HG03064 (cell line): ENCODE results near the gene SIAH2.
"Not testable (repeated sequence)": the region's sequence is repeated elsewhere in the genome, so short reads cannot be mapped to it uniquely, and the experiment has no call there.

Experiments used
- ATAC-seq: cut with Tn5 transposase; IDR thresholded peaks from one replicate; pipeline ENCODE4 v1.9.1; 2021; ENCODE audit warnings: low read depth; ENCODE audit not compliant: unreplicated experiment

The SIAH2 gene

DNA sequence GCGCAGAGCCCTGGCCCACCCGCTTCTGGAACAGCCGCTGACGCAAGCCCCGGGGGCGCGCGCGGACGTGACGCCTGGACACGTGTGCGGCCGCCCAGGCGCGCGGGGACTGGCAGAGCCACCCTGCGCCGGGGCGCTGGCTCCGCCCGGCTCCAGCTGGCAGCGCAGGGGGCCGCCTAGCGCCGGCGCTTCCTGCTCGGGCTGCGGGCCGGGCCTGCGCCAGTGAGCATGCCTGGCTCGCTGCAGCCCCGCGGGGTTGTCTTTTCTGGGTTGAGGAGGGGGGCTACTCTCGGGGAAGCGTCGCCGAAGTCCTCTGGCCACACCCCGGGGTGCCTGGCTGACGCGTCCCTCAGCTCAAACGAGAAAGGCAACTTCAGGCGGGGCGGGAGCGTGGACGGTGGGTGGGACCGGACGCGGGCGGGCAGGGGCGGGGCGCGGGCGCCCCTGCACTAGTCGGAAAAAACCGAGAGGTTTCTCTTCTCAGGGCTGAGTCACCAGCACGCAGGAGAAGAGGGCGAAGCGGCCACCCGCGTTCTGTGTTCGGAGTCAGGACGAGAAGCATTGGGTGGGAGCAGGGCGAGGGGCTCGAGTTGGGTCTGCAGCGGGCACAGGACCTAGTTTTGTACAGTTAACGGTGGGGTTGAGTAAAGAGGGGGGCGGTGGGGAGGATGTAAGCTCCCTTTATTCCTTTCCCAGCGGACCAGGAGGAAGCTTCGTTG, at the start of gene SIAH2:
Gene SIAH2, minus strand, starts transcription at position 48 of the 719 bp plus-strand sequence. CDS start 320 bp downstream, outside the sequence.
- peak; percentile 54 for ATAC-seq

GRCh38 chr3:150811984-150812383, 49.0 kb upstream of the SIAH2 start:
- no peak for ATAC-seq

GRCh38 chr3:150810641-150811040, 47.7 kb upstream of the SIAH2 start:
- ATAC-seq = no peak

DNA sequence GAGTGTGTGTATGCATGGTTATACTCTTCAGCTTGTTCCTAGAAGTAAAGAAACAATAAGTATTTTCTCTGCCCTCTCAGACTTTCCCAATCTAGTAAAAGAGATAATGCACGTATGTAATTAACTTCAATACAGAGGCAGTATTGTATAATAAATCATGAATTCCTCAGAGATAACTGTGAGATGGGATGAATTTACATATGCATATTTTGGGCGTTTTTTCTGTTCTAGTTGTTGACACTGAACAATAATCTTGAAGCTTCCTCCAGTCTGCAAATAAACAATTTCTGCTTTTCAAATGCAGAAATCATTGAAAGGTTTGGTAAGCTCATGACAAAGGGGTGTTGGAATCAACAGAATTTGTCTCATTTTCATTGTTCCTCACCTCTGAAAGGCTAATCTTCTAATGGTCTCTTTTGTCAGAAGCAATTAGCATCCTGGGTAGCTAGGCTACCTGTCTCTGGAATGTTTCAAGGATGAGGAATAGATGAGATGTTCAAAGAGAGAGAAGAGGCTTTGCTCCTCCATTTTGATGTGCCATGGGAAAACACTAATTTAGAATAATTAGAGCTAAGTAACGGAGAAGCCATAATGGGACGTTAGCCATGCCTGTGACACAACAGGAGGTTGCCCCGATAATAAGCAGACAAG, 43.3 kb upstream of the SIAH2 start:
- no peak for ATAC-seq

DNA sequence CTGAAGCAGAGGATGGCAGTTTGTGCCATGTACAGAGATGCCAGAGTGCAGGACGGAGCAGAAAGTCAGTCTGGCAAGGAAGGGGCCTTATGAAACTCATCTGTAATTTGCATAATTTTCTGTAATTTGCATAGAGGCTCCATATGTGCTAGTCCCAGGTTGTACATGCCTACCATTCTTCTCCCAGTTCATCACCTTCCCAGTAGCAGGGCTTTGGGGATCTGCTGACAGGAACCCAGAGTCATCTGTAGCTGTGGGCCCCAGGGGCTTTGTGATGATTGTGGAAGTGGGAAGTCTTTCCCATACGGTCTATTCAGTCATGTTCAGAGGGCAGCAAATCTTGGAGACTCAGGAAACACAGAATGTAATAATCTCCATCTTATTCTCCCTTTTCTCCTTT, 42.4 kb upstream of the SIAH2 start:
- ATAC-seq = no peak

GRCh38 chr3:150803440-150803985, 40.5 kb upstream of the SIAH2 start:
- ATAC-seq = no peak

DNA sequence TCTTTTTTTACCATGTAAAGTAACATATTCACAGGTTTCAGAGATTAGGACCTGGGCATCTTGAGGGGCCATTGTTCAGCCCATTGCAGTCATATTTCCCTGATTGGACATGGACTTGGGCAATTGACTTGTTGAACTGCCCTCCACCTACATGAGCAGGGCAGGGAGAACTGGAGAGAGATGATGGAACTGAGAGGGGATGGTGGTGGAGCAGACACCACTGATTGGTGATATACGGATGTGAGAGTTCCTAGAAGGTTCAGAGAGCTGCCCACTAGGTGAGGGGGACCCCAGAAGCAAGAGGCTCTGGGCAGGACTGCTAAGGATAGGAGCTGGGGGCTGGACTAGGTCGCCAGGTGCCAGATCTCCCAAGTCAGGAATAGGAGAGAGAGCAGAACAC, 37.8 kb upstream of the SIAH2 start:
- no peak for ATAC-seq

- ATAC-seq = no peak
Observed at GRCh38 chr3:150798122-150798618, 35.2 kb upstream of the SIAH2 start.

DNA sequence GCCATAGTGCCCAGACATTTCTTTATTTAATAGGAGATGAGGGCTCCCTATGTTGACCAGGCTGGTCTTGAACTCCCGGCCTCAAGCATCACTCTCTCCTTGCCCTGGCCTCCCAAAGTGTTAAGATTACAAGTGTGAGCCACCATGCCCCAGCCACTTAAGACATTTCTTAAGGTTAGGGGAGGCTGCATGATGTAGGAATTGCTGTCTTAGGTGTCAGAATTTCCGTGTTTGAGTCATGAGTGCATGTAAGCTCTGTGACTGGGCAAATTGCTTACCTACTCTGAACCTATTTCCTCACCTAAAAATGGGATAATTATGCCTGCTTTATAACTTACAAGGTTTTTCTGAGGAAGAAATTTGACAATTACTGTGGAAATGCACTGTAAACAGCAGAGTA, 34.2 kb upstream of the SIAH2 start:
- ATAC-seq = no peak

DNA sequence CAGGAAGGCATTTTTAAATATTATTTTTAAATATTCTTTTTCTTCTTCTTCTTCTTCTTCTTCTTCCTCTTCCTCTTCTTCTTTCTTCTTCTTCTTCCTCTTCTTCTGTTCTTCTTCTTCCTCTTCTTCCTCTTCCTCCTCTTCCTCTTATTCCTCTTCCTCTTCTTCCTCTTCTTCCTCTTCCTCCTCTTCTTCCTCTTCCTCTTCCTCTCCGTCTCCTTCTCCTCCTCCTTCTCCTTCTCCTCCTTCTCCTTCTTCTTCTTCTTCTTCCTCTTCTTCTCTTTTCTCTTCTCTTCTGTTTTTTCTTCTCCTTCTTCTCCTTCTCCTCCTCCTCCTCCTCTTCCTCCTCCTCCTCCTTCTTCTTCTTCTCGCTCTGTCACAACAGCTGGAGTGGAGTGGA, 33.6 kb upstream of the SIAH2 start:
- ATAC-seq = not testable (repeated sequence)

DNA sequence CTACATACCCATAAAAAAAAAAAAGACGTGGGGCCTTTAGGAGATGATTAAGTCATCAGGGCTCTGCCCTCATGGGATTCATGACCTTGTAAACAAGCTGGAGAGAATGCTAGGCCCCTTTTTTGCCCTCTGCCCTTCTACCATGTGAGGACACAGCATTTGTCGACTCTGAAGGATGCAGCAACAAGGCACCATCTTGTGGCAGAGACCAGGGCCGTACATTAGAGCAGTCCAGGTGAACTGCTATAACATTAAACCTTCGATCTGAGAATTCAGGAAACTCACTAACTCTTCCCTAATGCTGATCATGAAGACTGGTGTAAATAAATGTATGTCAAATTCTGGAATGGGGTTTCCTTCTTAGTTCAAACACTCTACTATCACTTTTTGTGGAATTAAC, 30.7 kb upstream of the SIAH2 start:
- no peak for ATAC-seq

GRCh38 chr3:150790629-150791028, 27.7 kb upstream of the SIAH2 start:
- no peak for ATAC-seq

DNA sequence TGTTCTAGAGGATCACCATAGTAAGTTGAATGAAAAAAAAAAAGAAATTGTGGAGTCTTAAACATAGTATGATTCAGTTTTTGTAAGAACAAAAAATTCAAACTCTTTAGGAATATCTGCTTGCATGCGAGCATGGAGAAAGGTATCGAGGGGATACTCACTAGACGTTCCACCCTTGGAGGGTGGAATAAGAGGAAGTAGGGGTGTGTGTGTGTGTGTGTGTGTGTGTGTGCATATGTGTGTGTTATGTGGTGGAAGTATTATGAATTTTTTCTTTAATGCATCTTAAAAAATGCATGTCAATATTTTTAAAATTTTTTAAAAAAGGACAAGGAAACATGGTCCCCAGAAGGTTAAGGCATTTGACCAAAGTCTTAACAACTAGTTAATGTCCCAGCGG, 26.5 kb upstream of the SIAH2 start:
- ATAC-seq = no peak

- ATAC-seq = peak; percentile 71
Observed at GRCh38 chr3:150787741-150788370, 24.9 kb upstream of the SIAH2 start.

DNA sequence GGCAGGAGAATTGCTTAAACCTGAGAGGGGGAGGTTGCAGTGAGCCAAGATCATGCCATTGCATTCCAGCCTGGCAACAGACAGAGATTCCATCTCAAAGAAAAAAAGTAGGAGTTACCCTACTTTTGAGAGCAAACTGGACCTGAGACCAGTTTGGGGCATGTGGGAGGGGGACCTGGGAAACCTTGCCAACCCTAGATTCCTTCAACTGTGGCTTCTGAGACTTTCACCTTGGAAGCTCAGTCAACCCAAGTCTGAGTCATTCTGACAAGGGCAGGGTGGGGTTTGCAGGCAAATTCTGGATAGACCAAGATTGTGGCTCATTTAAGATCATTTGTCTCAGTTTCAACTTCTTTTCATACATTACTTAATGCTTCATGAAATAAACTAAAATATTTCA, 23.8 kb upstream of the SIAH2 start:
- no peak for ATAC-seq

GRCh38 chr3:150784747-150785125, 21.8 kb upstream of the SIAH2 start:
- ATAC-seq = no peak

DNA sequence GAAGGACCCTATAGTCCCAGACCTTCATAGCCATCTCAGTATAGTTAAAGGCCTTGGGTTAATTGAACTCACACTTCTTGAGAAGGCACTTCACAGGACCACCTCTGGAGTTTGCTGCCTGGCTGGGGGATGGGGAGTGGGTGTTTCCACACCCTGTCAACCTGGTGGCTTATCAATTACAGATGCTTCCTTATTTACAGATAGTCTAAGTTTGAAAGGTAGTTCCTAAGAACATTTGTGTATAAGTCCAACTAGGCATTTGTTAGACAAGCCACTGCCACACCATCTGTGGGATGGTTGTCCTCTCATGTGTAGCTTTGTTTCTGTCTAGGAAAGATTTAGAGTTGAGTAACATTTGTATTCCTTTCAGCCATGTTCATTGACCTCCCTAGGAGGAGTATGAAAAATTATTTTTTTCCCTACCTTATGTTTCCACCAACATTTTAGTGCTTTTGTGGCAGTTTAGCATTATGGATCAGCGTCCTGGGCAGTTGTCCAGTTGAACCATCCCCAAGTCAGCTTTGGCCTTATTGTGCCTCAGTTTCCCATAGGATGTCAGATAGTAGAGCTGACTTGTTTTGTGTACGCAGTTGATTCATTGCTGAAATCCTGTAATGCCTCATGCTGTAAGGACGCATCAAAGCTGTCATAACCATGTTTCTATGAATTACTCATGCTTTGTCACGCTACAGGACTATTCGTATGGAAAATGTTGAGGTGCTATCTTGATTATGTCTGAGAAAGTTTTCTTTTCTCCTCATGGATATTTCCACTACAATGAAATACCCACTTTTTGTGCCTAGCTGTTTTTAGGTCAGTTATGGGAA, 21.2 kb upstream of the SIAH2 start:
- peak; percentile 44 for ATAC-seq

GRCh38 chr3:150783316-150783715, 20.3 kb upstream of the SIAH2 start:
- ATAC-seq = no peak

DNA sequence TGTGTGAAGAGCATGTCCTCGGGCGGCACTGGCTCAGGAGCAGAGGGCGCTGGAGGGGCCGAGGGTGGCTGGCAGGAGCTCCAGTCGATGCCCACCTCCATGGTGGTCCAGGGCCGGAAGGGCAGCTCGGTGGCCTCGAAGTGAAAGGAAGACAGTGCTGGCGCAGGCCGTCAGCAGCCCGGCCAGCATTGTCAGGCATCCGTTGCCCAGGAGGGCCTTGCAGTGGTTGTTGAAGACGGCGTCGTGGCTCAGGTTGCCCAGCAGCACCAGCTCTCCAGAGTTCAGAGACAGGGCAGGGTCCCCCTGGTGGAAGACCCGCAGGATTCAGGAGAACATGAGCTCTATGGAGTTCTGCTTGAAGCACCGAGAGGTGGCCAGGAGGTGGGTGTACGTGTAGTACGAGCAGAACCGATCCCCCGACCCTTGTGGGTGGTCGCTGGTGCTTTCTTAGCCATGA, 16.5 kb upstream of the SIAH2 start:
- ATAC-seq = no peak

DNA sequence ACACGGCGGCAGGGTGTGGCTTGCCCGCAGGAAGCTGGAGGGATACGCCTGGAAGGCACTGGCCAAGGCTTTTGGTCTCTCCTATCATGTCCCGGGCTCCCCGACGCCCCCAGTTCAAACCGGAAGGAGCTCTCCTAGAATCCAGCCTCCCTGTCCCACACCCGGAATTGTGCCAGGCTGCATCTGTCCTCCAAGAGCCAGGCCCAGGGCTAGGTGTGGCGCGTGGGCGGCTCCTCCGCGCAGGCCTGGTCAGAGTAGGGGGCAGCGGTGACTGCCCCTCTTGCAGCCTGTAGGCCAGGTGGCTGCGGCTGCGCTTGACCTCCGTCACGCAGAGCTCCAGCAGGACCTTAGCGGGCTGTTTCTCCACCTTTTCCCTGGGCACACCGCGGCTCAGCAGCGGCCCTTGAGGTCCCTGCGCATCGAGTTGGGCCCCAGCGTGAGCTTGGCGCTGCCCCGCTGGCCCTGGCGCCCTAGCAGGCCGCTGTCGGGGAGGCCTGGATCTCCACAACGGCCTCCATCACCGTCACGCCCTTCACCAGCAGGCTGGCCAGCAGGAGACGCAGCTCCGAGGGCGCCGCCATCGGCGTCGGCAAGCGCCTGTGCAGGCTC, 15.9 kb upstream of the SIAH2 start:
- ATAC-seq = no peak
